Measurements from ENCODE around the gene KRT81.
A peak's percentile ranks its signal among the peaks of the same experiment; 100 is the strongest.
"Not testable (repeated sequence)": the region's sequence is repeated elsewhere in the genome, so short reads cannot be mapped to it uniquely, and the experiment has no call there.

The KRT81 gene

GRCh38 chr12:52317468-52318052 lies 26.2 kb upstream of the KRT81 start:
- H3K36me3 ChIP-seq (ENCODE audit: insufficient read depth), result no peaks in the 10 kb centered on the region
- H3K79me2 ChIP-seq (ENCODE audit: insufficient read depth, low read depth), result no peaks in the 10 kb centered on the region
- no peak overlapping the region for H3K4me3 ChIP-seq (IDR thresholded peaks at IDR 0.05; ENCODE audit: insufficient read depth, low read depth, low read length)
- H2AFZ ChIP-seq (ENCODE audit: low read depth), result no peak overlapping the region
- H4K20me1 ChIP-seq (ENCODE audit: insufficient read depth), result no peaks in the 10 kb centered on the region
- no peak overlapping the region for H3K4me2 ChIP-seq
- H3K27ac ChIP-seq, result no peak overlapping the region
- no peaks in the 10 kb centered on the region for H3K4me1 ChIP-seq (ENCODE audit: low read depth, poor library complexity, severe bottlenecking)
- no peak for TF ChIP-seq CTCF (conservative IDR thresholded peaks at IDR 0.05; ENCODE audit: low read depth, low read length)
- peaks cover 7% of the 10 kb centered on the region; the same call in 1 of the 2 replicates for H3K27me3 ChIP-seq (ENCODE audit: insufficient read depth, low read depth)
- no peak overlapping the region for H3K9ac ChIP-seq

GRCh38 chr12:52316701-52317100 lies 25.4 kb upstream of the KRT81 start:
- no peaks in the 10 kb centered on the region for H3K79me2 ChIP-seq (ENCODE audit: insufficient read depth, low read depth)
- no peak overlapping the region for H3K4me2 ChIP-seq
- H4K20me1 ChIP-seq (ENCODE audit: insufficient read depth), result no peaks in the 10 kb centered on the region
- TF ChIP-seq CTCF (conservative IDR thresholded peaks at IDR 0.05; ENCODE audit: low read depth, low read length), result no peak
- H3K36me3 ChIP-seq (ENCODE audit: insufficient read depth), result no peaks in the 10 kb centered on the region
- H3K4me1 ChIP-seq (ENCODE audit: low read depth, poor library complexity, severe bottlenecking), result no peaks in the 10 kb centered on the region
- H3K9ac ChIP-seq, result no peak overlapping the region
- no peak overlapping the region for H3K4me3 ChIP-seq (IDR thresholded peaks at IDR 0.05; ENCODE audit: insufficient read depth, low read depth, low read length)
- no peak overlapping the region for H3K27ac ChIP-seq
- H3K27me3 ChIP-seq (ENCODE audit: insufficient read depth, low read depth), result peaks cover 7% of the 10 kb centered on the region; the same call in 1 of the 2 replicates
- no peak overlapping the region for H2AFZ ChIP-seq (ENCODE audit: low read depth)

- Histone ChIP-seq H3K79me2 (ENCODE audit: insufficient read depth, low read depth) (no peaks in the 10 kb centered on the region), H3K36me3 (ENCODE audit: insufficient read depth) (no peaks in the 10 kb centered on the region), H2AFZ (ENCODE audit: low read depth) (no peak overlapping the region), H3K27me3 (ENCODE audit: insufficient read depth, low read depth) (peaks cover 7% of the 10 kb centered on the region; the same call in 1 of the 2 replicates), H3K4me1 (ENCODE audit: low read depth, poor library complexity, severe bottlenecking) (no peaks in the 10 kb centered on the region), H4K20me1 (ENCODE audit: insufficient read depth) (no peaks in the 10 kb centered on the region), H3K4me3 (IDR thresholded peaks at IDR 0.05; ENCODE audit: insufficient read depth, low read depth, low read length) (no peak overlapping the region), H3K9ac (no peak overlapping the region), H3K4me2 (no peak overlapping the region), H3K27ac (no peak overlapping the region)
- TF ChIP-seq CTCF (conservative IDR thresholded peaks at IDR 0.05; ENCODE audit: low read depth, low read length), result no peak
Observed at GRCh38 chr12:52316290-52316689, 25.0 kb upstream of the KRT81 start.

- not testable (repeated sequence) for H3K9ac ChIP-seq; H3K79me2 ChIP-seq (ENCODE audit: insufficient read depth, low read depth); H3K27me3 ChIP-seq (ENCODE audit: insufficient read depth, low read depth); H3K4me1 ChIP-seq (ENCODE audit: low read depth, poor library complexity, severe bottlenecking); H3K4me2 ChIP-seq; H3K36me3 ChIP-seq (ENCODE audit: insufficient read depth); H4K20me1 ChIP-seq (ENCODE audit: insufficient read depth); H2AFZ ChIP-seq (ENCODE audit: low read depth); H3K27ac ChIP-seq; H3K4me3 ChIP-seq (IDR thresholded peaks at IDR 0.05; ENCODE audit: insufficient read depth, low read depth, low read length)
- 0 out of 2 replicates have a peak, but pooled peaks have one; percentile 25 for TF ChIP-seq CTCF (conservative IDR thresholded peaks at IDR 0.05; ENCODE audit: low read depth, low read length)
Observed at GRCh38 chr12:52315721-52316120, 24.4 kb upstream of the KRT81 start.

Measured in KMS-11 (cell line).